OCI-LY7 (cell line): ENCODE data around the gene SPDYE6. TPM values are rescaled to one million over a fixed set of nuclear protein-coding genes. Genes with fewer than 3 reads are reported as not detected.
"Not testable (repeated sequence)": the region's sequence is repeated elsewhere in the genome, so short reads cannot be mapped to it uniquely, and the experiment has no call there.

ENCODE experiments used
- Bru-seq: library from RNA; stranded (reverse); fragments of 400-500 nt; gene quantifications from one replicate; lab custom pipeline; 2021; lab: Mats Ljungman, UMichigan
- BruChase-seq, 2 experiments: library from RNA; stranded (reverse); fragments of 400-500 nt; gene quantifications; one replicate each; lab custom pipeline; 2021; lab: Mats Ljungman, UMichigan
- BruUV-seq: library from RNA; stranded (reverse); fragments of 400-500 nt; replicated peaks from 2 replicates; lab custom pipeline; 2021; lab: Mats Ljungman, UMichigan
- CTCF ChIA-PET: fragments of 300-600 bp; sonication (Branson Sonifier 250); formaldehyde crosslinking; loops from one replicate; lab custom pipeline; 2022; ENCODE audit warnings: antibody characterized with exemption; ENCODE audit not compliant: unreplicated experiment; lab: Charles Lee
- POLR2A ChIA-PET: fragments of 300-600 bp; sonication (Branson Sonifier 250); formaldehyde crosslinking; loops from one replicate; lab custom pipeline; 2022; ENCODE audit warnings: antibody characterized with exemption; lab: Charles Lee
- DNase-seq: peaks from one replicate; pipeline ENCODE4 v3.0.0-alpha.2; 2015; ENCODE audit warnings: low spot score
- H2AFZ ChIP-seq: fragments of 200-600 bp; sonication (generic), shearing (Covaris generic); 2 replicates; pipeline ENCODE4 v1.6.1; 2014; ENCODE audit warnings: mild to moderate bottlenecking, antibody characterized with exemption, low read length, moderate library complexity
- H3K27ac ChIP-seq: fragments of 200-600 bp; sonication (generic); 2 replicates; pipeline ENCODE4 v1.5.1; 2014; ENCODE audit warnings: mixed run types, low read depth, mild to moderate bottlenecking, moderate library complexity, low read length, inconsistent platforms; ENCODE audit not compliant: poor library complexity, severe bottlenecking
- H3K36me3 ChIP-seq: fragments of 200-600 bp; sonication (generic); 2 replicates; pipeline ENCODE4 v1.6.1; 2014; ENCODE audit warnings: mild to moderate bottlenecking, antibody characterized with exemption, low read length, moderate library complexity, mixed read lengths; ENCODE audit not compliant: insufficient read depth
- H3K4me1 ChIP-seq: fragments of 200-600 bp; sonication (generic); 2 replicates; pipeline ENCODE4 v1.5.1; 2014; ENCODE audit warnings: mild to moderate bottlenecking, low read length; ENCODE audit not compliant: insufficient read depth, poor library complexity, severe bottlenecking
- H3K4me2 ChIP-seq: fragments of 200-600 bp; sonication (generic); 2 replicates; pipeline ENCODE4 v1.6.1; 2014; ENCODE audit warnings: mild to moderate bottlenecking, low read length
- H3K4me3 ChIP-seq: fragments of 200-600 bp; sonication (generic); 2 replicates; pipeline ENCODE4 v1.5.1; 2014; ENCODE audit warnings: mild to moderate bottlenecking, low read depth, low read length; ENCODE audit not compliant: poor library complexity, severe bottlenecking
- H3K79me2 ChIP-seq: fragments of 200-600 bp; sonication (generic); 2 replicates; pipeline ENCODE4 v1.6.1; 2016; ENCODE audit warnings: low read depth, mild to moderate bottlenecking, low read length, moderate library complexity, mixed read lengths; ENCODE audit not compliant: insufficient read depth
- H3K9me2 ChIP-seq: fragments of 200-600 bp; sonication (generic); 2 replicates; pipeline ENCODE4 v1.6.1; 2016; ENCODE audit warnings: mild to moderate bottlenecking, low read length, mixed read lengths; ENCODE audit not compliant: insufficient read depth
- H3K9me3 ChIP-seq: fragments of 200-600 bp; sonication (generic); 2 replicates; pipeline ENCODE4 v1.6.1; 2014; ENCODE audit warnings: mild to moderate bottlenecking, mixed run types, low read length, mixed read lengths
- H4K20me1 ChIP-seq: fragments of 200-600 bp; sonication (generic); 2 replicates; pipeline ENCODE4 v1.6.1; 2014; ENCODE audit warnings: mild to moderate bottlenecking, antibody characterized with exemption, low read length, moderate library complexity, mixed read lengths; ENCODE audit not compliant: insufficient read depth
- EZH2phosphoT487 ChIP-seq: fragments of 200-600 bp; sonication (generic); IDR thresholded peaks from 2 replicates; pipeline ENCODE4 v1.6.1; 2018; ENCODE audit warnings: low read depth, borderline replicate concordance, mild to moderate bottlenecking, mixed run types, antibody characterized with exemption, low read length, moderate library complexity, mixed read lengths
- intact Hi-C: fragments of 100-400 bp; cut with micrococcal nuclease; formaldehyde crosslinking; loops from one replicate; pipeline ENCODE4 v1.10.0; 2022; ENCODE audit not compliant: unreplicated experiment
- long read RNA-seq: library from polyadenylated mRNA; stranded (forward); transcript quantifications from one replicate; pipeline ENCODE4 v2.0.0, GENCODE V29; 2022
- total RNA-seq, 2 experiments: library from RNA; depleted of rRNA in 1 of 2; stranded (reverse); fragments of >200 nt in 1 of 2; shearing (Covaris generic) in 1 of 2; gene quantifications; 2 replicates each; pipeline ENCODE4 v1.2.3, GENCODE V29; 2014 to 2022
- TF ChIP-seq, protein P1 (sequence below): fragments of 200-600 bp; sonication (generic); conservative IDR thresholded peaks from 2 replicates; pipeline ENCODE4 v1.5.1; 2014; ENCODE audit warnings: mild to moderate bottlenecking, antibody characterized with exemption, low read length, moderate library complexity, mixed read lengths

The SPDYE6 gene, protein sequence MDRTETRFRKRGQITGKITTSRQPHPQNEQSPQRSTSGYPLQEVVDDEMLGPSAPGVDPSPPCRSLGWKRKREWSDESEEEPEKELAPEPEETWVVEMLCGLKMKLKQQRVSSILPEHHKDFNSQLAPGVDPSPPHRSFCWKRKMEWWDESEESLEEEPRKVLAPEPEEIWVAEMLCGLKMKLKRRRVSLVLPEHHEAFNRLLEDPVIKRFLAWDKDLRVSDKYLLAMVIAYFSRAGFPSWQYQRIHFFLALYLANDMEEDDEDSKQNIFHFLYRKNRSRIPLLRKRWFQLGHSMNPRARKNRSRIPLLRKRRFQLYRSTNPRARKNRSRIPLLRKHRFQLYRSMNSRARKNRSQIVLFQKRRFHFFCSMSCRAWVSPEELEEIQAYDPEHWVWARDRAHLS
- total RNA-seq (2014; rRNA removed; shearing (Covaris generic)): not detected in 2 replicates
- total RNA-seq (2022): not detected in 2 replicates
- Bru-seq, nascent RNA: not detected
- not detected for BruChase-seq, experiment 1, labeled RNA remaining after a 6-hour chase
- not detected for BruChase-seq, experiment 2, labeled RNA remaining after a 2-hour chase
- long read RNA-seq, partial matches to known transcripts: 0 of 32 reads
- long read RNA-seq, other reads (novel, unspliced or antisense): 32 of 32 reads

DNA sequence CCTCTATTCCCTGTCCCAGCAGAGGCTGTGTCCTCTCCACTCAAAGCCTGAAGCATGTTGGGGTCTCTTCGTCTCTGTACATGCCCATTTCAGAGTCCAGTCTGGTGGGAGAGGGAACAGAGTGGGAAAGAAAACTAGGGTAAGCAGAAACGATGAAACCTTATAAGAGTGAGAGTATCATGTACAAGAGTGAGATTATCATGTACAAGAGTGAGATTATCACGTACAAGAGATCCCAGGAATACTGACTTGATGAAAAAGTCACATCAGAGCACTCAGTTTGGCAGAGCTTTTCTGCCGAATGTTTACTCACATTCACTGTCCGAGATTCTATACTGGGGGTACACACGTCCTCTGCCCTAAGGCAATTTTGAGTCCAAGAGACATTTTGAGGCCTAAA is at the start of gene SPDYE6:
Gene SPDYE6, minus strand, starts transcription at position 101 of the 400 bp plus-strand sequence. CDS start 421 bp downstream, outside the sequence.
- H3K4me2 ChIP-seq, DNase-seq, H2AFZ ChIP-seq, H3K79me2 ChIP-seq, H3K4me3 ChIP-seq, intact Hi-C loops, H3K36me3 ChIP-seq, H3K27ac ChIP-seq, H3K9me2 ChIP-seq, CTCF ChIA-PET, POLR2A ChIA-PET, H3K9me3 ChIP-seq, BruUV-seq, H4K20me1 ChIP-seq, H3K4me1 ChIP-seq: not testable (repeated sequence)

DNA sequence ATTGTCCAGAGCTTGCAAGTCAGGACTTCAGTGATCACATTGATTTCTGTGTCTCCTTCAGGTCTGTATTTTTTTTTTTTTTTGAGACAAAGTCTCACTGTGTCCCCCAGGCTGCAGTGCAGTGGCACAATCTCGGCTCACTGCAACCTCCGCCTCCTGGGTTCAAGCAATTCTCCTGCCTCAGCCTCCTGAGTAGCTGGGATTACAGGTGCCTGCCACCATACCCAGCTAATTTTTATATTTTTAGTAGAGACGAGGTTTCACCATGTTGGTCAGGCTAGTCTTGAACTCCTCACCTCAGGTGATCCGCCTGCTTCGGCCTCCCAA is 48.6 kb upstream of the SPDYE6 start:
- H4K20me1 ChIP-seq, H3K4me3 ChIP-seq, H3K9me3 ChIP-seq, DNase-seq, H3K79me2 ChIP-seq, BruUV-seq, H3K4me2 ChIP-seq, H2AFZ ChIP-seq, H3K27ac ChIP-seq, H3K9me2 ChIP-seq: not testable (repeated sequence)
- POLR2A ChIA-PET: interaction anchor here (1.0 to 1.7 kb wide), 2 partner anchors 21 to 37 kb away, joined by 4 read pairs; no protein-coding TSS in a partner anchor
- Histone ChIP-seq H3K4me1 (peaks cover 61% of the 10 kb centered on the region), H3K36me3 (peaks cover 95% of the 10 kb centered on the region)
- intact Hi-C loops: loop anchor here (1.0 to 2.0 kb wide), 2 partner anchors 45 to 60 kb away; partner anchors contain the start of genes ALKBH4 and LRWD1
- CTCF ChIA-PET: interaction anchor here (0.5 to 1.6 kb wide), 5 partner anchors 9 to 63 kb away, joined by 3 to 11 read pairs (median 3); partner anchors contain the start of gene PRKRIP1

DNA sequence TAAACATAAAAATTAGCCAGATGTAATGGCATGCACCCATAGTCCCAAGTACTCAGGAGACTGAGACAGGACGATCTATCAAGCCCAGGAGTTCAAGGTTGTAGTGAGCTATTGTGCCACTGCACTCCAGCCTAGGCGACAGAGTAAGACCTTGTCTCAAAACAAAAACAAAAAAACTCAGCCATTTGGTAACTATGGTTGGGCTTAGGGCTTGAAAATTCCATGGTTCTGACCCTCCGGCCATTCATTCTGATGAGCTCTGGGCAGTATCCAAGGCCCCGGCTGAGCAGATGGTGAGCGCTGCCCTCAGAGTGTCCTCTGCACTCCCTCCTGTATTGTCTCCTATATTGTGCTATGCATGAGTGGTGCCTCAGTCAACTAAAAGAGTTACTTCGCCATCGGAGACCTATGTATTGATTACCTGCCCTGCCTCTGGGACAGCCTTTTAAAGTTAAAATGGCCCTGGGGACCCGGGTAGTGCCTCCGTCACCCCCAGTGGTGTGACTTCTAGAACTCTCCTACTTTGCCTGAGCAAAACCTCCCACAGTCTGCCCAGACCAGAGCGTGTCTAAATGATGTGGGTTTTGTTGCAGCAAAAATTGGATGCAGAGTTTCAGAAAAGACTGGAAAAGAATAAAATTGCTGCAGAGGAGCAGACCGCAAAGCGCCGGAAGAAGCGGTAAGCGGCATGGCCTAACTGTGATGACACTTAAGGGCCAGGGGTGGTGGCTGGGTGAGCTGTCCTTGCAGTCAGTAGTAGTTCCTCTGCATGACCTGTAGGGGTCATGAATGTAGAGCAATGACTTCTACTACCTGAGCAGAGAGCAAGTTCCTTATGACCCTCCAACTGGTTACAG is 48.0 kb upstream of the SPDYE6 start:
- peaks cover 55% of the 10 kb centered on the region for H3K4me1 ChIP-seq
- H3K79me2 ChIP-seq: peaks cover 4% of the 10 kb centered on the region; the same call in 1 of the 2 replicates
- H3K36me3 ChIP-seq: peaks cover 95% of the 10 kb centered on the region
- no TSS peak for BruUV-seq
- no peak for TF ChIP-seq EZH2phosphoT487
- TF ChIP-seq, protein P1, sequence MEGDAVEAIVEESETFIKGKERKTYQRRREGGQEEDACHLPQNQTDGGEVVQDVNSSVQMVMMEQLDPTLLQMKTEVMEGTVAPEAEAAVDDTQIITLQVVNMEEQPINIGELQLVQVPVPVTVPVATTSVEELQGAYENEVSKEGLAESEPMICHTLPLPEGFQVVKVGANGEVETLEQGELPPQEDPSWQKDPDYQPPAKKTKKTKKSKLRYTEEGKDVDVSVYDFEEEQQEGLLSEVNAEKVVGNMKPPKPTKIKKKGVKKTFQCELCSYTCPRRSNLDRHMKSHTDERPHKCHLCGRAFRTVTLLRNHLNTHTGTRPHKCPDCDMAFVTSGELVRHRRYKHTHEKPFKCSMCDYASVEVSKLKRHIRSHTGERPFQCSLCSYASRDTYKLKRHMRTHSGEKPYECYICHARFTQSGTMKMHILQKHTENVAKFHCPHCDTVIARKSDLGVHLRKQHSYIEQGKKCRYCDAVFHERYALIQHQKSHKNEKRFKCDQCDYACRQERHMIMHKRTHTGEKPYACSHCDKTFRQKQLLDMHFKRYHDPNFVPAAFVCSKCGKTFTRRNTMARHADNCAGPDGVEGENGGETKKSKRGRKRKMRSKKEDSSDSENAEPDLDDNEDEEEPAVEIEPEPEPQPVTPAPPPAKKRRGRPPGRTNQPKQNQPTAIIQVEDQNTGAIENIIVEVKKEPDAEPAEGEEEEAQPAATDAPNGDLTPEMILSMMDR: peak; percentile 82
- peak overlapping the region; percentile 62 for H3K27ac ChIP-seq
- no peaks in the 10 kb centered on the region for H3K9me3 ChIP-seq
- intact Hi-C loops: loop anchor here (1.0 to 2.0 kb wide), 2 partner anchors 46 to 61 kb away; partner anchors contain the start of genes ALKBH4 and LRWD1
- CTCF ChIA-PET: interaction anchor here (0.5 to 1.6 kb wide), 5 partner anchors 8 to 63 kb away, joined by 3 to 11 read pairs (median 3); partner anchors contain the start of gene PRKRIP1
- no peak overlapping the region for H2AFZ ChIP-seq
- no peaks in the 10 kb centered on the region for H3K9me2 ChIP-seq
- no peaks in the 10 kb centered on the region for H4K20me1 ChIP-seq
- peak overlapping the region; percentile 27; the same call in 1 of the 2 replicates for H3K4me2 ChIP-seq
- no peak overlapping the region for H3K4me3 ChIP-seq
- peak; percentile 89 for DNase-seq
- POLR2A ChIA-PET: interaction anchor here (1.0 to 1.7 kb wide), 2 partner anchors 21 to 38 kb away, joined by 4 read pairs; no protein-coding TSS in a partner anchor
